GM12878 (cell line): ENCODE data around the gene CFAP57. TPM values are rescaled to one million over a fixed set of nuclear protein-coding genes. Genes with fewer than 3 reads are reported as not detected.

Experiments used
- ATAC-seq: fragments of 200-7000 bp; cut with Tn5 transposase; 3 replicates; pipeline ENCODE4 v1.9.1; 2020; ENCODE audit warnings: mild to moderate bottlenecking, moderate library complexity
- BruUV-seq: library from RNA; stranded (reverse); fragments of 400-500 nt; replicated peaks from 2 replicates; lab custom pipeline; 2021; lab: Mats Ljungman, UMichigan
- CTCF ChIA-PET: fragments of 300-600 bp; sonication (Branson Sonifier 250); formaldehyde crosslinking; extraction: SDS; loops from one replicate; lab custom pipeline; 2021; ENCODE audit warnings: inconsistent platforms; lab: Yijun Ruan, JAX
- POLR2A ChIA-PET: fragments of 350-600 bp; formaldehyde crosslinking; extraction: SDS; loops from one replicate; lab custom pipeline; 2021; ENCODE audit warnings: inconsistent platforms; lab: Charles Lee
- RAD21 ChIA-PET: fragments of 300-600 bp; sonication (Branson Sonifier 250); formaldehyde crosslinking; loops from one replicate; lab custom pipeline; 2023; ENCODE audit warnings: antibody characterized with exemption; ENCODE audit not compliant: unreplicated experiment; lab: Charles Lee
- SMC1A ChIA-PET: fragments of 300-600 bp; sonication (Branson Sonifier 250); formaldehyde crosslinking; loops from one replicate; lab custom pipeline; 2023; ENCODE audit not compliant: unreplicated experiment, uncharacterized antibody; lab: Charles Lee
- DNase-seq: peaks from one replicate; pipeline ENCODE4 v3.0.0-alpha.2; 2011; ENCODE audit warnings: low read depth, low spot score
- FAIRE-seq: peaks from 3 replicates; lab custom pipeline; 2011; peaks lifted over from hg19 to GRCh38; lab: Jason Lieb, UNC
- H2AFZ ChIP-seq: 2 replicates; pipeline ENCODE4 v1.6.0; 2011; ENCODE audit warnings: low read depth, low read length, control low read depth; ENCODE audit not compliant: control insufficient read depth
- H3K27ac ChIP-seq: 2 replicates; pipeline ENCODE4 v1.5.1; 2011; ENCODE audit warnings: control low read depth; ENCODE audit not compliant: control insufficient read depth, insufficient read depth
- H3K27me3 ChIP-seq, 2 experiments: replicated peaks in 1 of 2; 2 replicates each; pipeline versions ENCODE4 v1.6.0 to v1.6.1; 2011; ENCODE audit warnings: low read length in 1 of 2; ENCODE audit not compliant: control insufficient read depth in 2 of 2, insufficient read depth in 2 of 2
- H3K36me3 ChIP-seq, 2 experiments: 2 replicates each; pipeline ENCODE4 v1.5.1; 2011; ENCODE audit warnings: low read length in 1 of 2; ENCODE audit not compliant: control insufficient read depth in 2 of 2, insufficient read depth in 2 of 2
- H3K4me1 ChIP-seq: 2 replicates; pipeline ENCODE4 v1.6.1; 2011; ENCODE audit warnings: mild to moderate bottlenecking, low read length, moderate library complexity, mixed read lengths; ENCODE audit not compliant: control insufficient read depth, insufficient read depth
- H3K4me2 ChIP-seq: 2 replicates; pipeline ENCODE4 v1.6.0; 2011; ENCODE audit warnings: control low read depth; ENCODE audit not compliant: control insufficient read depth, insufficient read depth
- H3K4me3 ChIP-seq: fragments of 200-600 bp; sonication (generic); 2 replicates; pipeline ENCODE4 v1.5.1; 2016
- H3K79me2 ChIP-seq: 2 replicates; pipeline ENCODE4 v1.6.0; 2011; ENCODE audit warnings: low read length; ENCODE audit not compliant: control insufficient read depth, insufficient read depth
- H3K9ac ChIP-seq: 2 replicates; pipeline ENCODE4 v1.8.0; 2011; ENCODE audit warnings: low read length, control low read depth, mixed read lengths; ENCODE audit not compliant: control insufficient read depth, insufficient read depth
- H3K9me3 ChIP-seq: replicated peaks from 3 replicates; pipeline ENCODE4 v1.5.1; 2011; ENCODE audit warnings: mild to moderate bottlenecking, low read length; ENCODE audit not compliant: control insufficient read depth, insufficient read depth
- H4K20me1 ChIP-seq: 2 replicates; pipeline ENCODE4 v1.6.0; 2011; ENCODE audit not compliant: control insufficient read depth, insufficient read depth
- CHD1 ChIP-seq: IDR thresholded peaks from 2 replicates; pipeline ENCODE4 v1.6.1; 2012; ENCODE audit warnings: low read depth, low read length, improper control_type of control experiment
- CREB1 ChIP-seq: IDR thresholded peaks from 2 replicates; pipeline ENCODE4 v1.6.1; 2012; ENCODE audit warnings: low read depth, mild to moderate bottlenecking, inconsistent platforms
- E2F4 ChIP-seq: IDR thresholded peaks from 2 replicates; pipeline ENCODE4 v1.6.1; 2012; ENCODE audit warnings: low read depth, low read length, improper control_type of control experiment
- EED ChIP-seq: sonication (generic); IDR thresholded peaks from 2 replicates; pipeline ENCODE4 v1.6.1; 2016; ENCODE audit warnings: antibody characterized with exemption, low read depth
- HDGF ChIP-seq: fragments of 450-650 bp; IDR thresholded peaks from 2 replicates; pipeline ENCODE4 v1.6.1; 2016; ENCODE audit warnings: antibody characterized with exemption
- MEF2A ChIP-seq: IDR thresholded peaks from 2 replicates; pipeline ENCODE4 v1.6.1; 2011; ENCODE audit warnings: low read depth, mild to moderate bottlenecking, low read length, moderate library complexity; ENCODE audit not compliant: insufficient read depth
- MTA2 ChIP-seq: fragments of 450-650 bp; IDR thresholded peaks from 2 replicates; pipeline ENCODE4 v1.6.1; 2016; ENCODE audit warnings: low read depth, mild to moderate bottlenecking, moderate library complexity
- NRF1 ChIP-seq: conservative IDR thresholded peaks from 2 replicates; pipeline ENCODE4 v1.6.1; 2011; ENCODE audit warnings: mild to moderate bottlenecking, low read depth, low read length, improper control_type of control experiment
- PBX3 ChIP-seq: IDR thresholded peaks from 2 replicates; pipeline ENCODE4 v1.6.1; 2011; ENCODE audit warnings: mild to moderate bottlenecking, low read depth, low read length, moderate library complexity; ENCODE audit not compliant: insufficient replicate concordance
- POLR2AphosphoS2 ChIP-seq: IDR thresholded peaks from 2 replicates; pipeline ENCODE4 v1.6.1; 2011; ENCODE audit warnings: low read depth, mild to moderate bottlenecking, low read length, improper control_type of control experiment, moderate library complexity
- RAD51 ChIP-seq: fragments of 450-650 bp; IDR thresholded peaks from 2 replicates; pipeline ENCODE4 v1.6.1; 2016; ENCODE audit warnings: moderate library complexity, mild to moderate bottlenecking, inconsistent platforms
- RELA ChIP-seq: fragments of 450-650 bp; IDR thresholded peaks from 2 replicates; pipeline ENCODE4 v1.8.0; 2014; ENCODE audit warnings: borderline replicate concordance; ENCODE audit not compliant: partially characterized antibody
- TBL1XR1 ChIP-seq: IDR thresholded peaks from 2 replicates; pipeline ENCODE4 v1.6.1; 2012; ENCODE audit warnings: low read depth, low read length, improper control_type of control experiment
- ZNF207 ChIP-seq: fragments of 450-650 bp; IDR thresholded peaks from 2 replicates; pipeline ENCODE4 v1.6.1; 2014; ENCODE audit warnings: antibody characterized with exemption, mild to moderate bottlenecking, borderline replicate concordance
- ZNF24 ChIP-seq: fragments of 450-650 bp; IDR thresholded peaks from 2 replicates; pipeline ENCODE4 v1.6.1; 2017; ENCODE audit warnings: antibody characterized with exemption, mild to moderate bottlenecking
- ZNF384 ChIP-seq: IDR thresholded peaks from 2 replicates; pipeline ENCODE4 v1.6.1; 2012; ENCODE audit warnings: low read depth, mild to moderate bottlenecking, low read length, improper control_type of control experiment, borderline replicate concordance
- WGBS: methylation state at CpG from one replicate; pipeline ENCODE4 v1.1.6; 2016; ENCODE audit warnings: low lambda C conversion rate; ENCODE audit not compliant: insufficient replicate concordance, insufficient coverage; ENCODE audit errors: missing lambda C conversion rate; 5-methylcytosine and 5-hydroxymethylcytosine counted together
- in situ Hi-C: fragments of 300-500 bp; cut with MboI; formaldehyde crosslinking; loops from 9 replicates; pipeline ENCODE4 v1.14.3; 2018; ENCODE audit warnings: mixed read lengths
- intact Hi-C: fragments of 100-400 bp; cut with micrococcal nuclease; formaldehyde crosslinking; loops from one replicate; pipeline ENCODE4 v1.14.2; 2022; ENCODE audit not compliant: unreplicated experiment
- polyA plus RNA-seq, 11 experiments: library from polyadenylated mRNA; depleted of rRNA in 4 of 11; unstranded in 6 of 11; stranded (reverse) in 5 of 11; fragments of >200 nt; fragmentation: Nextera tagmentation in 4 of 11; fragmentation: Illumina TruSeq in 1 of 11; extraction: Ambion mirVana in 4 of 11; extraction: Trizol in 1 of 11; gene quantifications; 1 replicate in 1 of 11; 2 replicates in 10 of 11; pipeline versions ENCODE4 v1.2.1 to v1.2.3, GENCODE V29; 2011 to 2016; ENCODE audit warnings: inconsistent platforms in 2 of 11, missing spikeins in 2 of 11, low read depth in 1 of 11
- total RNA-seq, 4 experiments: library from RNA; depleted of rRNA in 3 of 4; stranded (reverse); fragments of >200 nt in 3 of 4; fragmentation: Illumina TruSeq in 1 of 4; extraction: Trizol in 1 of 4; gene quantifications; 2 replicates each; pipeline versions ENCODE4 v1.2.1 to v1.2.3, GENCODE V29; 2013 to 2021

Gene CFAP57
- total and polyA plus RNA-seq, 10 of the 15 experiments (the other 5 are each of a cell fraction or from before 2014, with no cell fraction given) = 0.45 to 4.8 (median 1.3) TPM

- no peak for ATAC-seq
- intact Hi-C loops (no loop called here), in situ Hi-C loops (no loop called here)
- no peaks in the 10 kb centered on the region for H3K4me1 ChIP-seq
- ChIA-PET CTCF (interaction anchor here (1.1 kb wide), 1 partner anchor 62 kb away, joined by 3 read pairs; no protein-coding TSS in a partner anchor), POLR2A (no interaction called here), RAD21 (interaction anchor here (0.8 kb wide), 1 partner anchor 131 kb away, joined by 3 read pairs; no protein-coding TSS in a partner anchor), SMC1A (no interaction called here)
- H3K27me3 ChIP-seq = no peaks in the 10 kb centered on the region
- no peak overlapping the region for H3K4me2 ChIP-seq
- DNase-seq = no peak
- H3K36me3 ChIP-seq = peaks cover 2 to 19% of the 10 kb centered on the region in 2 experiments
- H3K9ac ChIP-seq = no peak overlapping the region
- peaks cover 2% of the 10 kb centered on the region for H3K79me2 ChIP-seq
- H2AFZ ChIP-seq = no peak overlapping the region
- no TSS peak for BruUV-seq
- TF ChIP-seq ZNF207 (no peak), PBX3 (no peak), NRF1 (no peak), POLR2AphosphoS2 (no peak), ZNF24 (no peak)
- H3K9me3 ChIP-seq = no peaks in the 10 kb centered on the region
- no peak overlapping the region for H3K27ac ChIP-seq
- 96% methylated on average over 3 of the region's 3 CpGs for WGBS
- H3K4me3 ChIP-seq = no peak overlapping the region
- no peaks in the 10 kb centered on the region for H4K20me1 ChIP-seq
- no peak for FAIRE-seq
Observed at GRCh38 chr1:43165162-43165561, 7.0 kb upstream of the CFAP57 start.

GRCh38 chr1:43165765-43166164 lies 6.4 kb upstream of the CFAP57 start:
- Histone ChIP-seq H4K20me1 (no peaks in the 10 kb centered on the region), H3K4me2 (no peak overlapping the region), H3K4me1 (peaks cover 4% of the 10 kb centered on the region; the same call in 1 of the 2 replicates), H3K27ac (no peak overlapping the region), H3K9ac (no peak overlapping the region), H3K9me3 (no peaks in the 10 kb centered on the region), H2AFZ (no peak overlapping the region), H3K27me3 (no peaks in the 10 kb centered on the region), H3K4me3 (no peak overlapping the region), H3K36me3 (peaks cover 2 to 24% of the 10 kb centered on the region in 2 experiments), H3K79me2 (peaks cover 8% of the 10 kb centered on the region)
- no TSS peak for BruUV-seq
- ChIA-PET CTCF (no interaction called here), SMC1A (no interaction called here), RAD21 (no interaction called here), POLR2A (no interaction called here)
- intact Hi-C loops = no loop called here
- no peak for DNase-seq
- in situ Hi-C loops = no loop called here
- FAIRE-seq = no peak
- WGBS = 79% methylated on average over 5 of the region's 5 CpGs
- ATAC-seq = no peak
- TF ChIP-seq MTA2 (no peak), EED (no peak), HDGF (no peak), MEF2A (no peak), RAD51 (no peak), E2F4 (no peak), TBL1XR1 (no peak), CREB1 (no peak), ZNF384 (no peak), CHD1 (no peak), RELA (no peak)
